Activated T-cell treated with anti-CD3 and anti-CD28 coated beads, Interleukin-2, amount 50 U/mL, for 1 hour (primary cell): ENCODE results near the gene TERC.
"Not testable (repeated sequence)": the region's sequence is repeated elsewhere in the genome, so short reads cannot be mapped to it uniquely, and the experiment has no call there.

Source experiments
- DNase-seq: peaks from one replicate; pipeline ENCODE4 v3.0.0-alpha.2; 2020

Gene TERC

GRCh38 chr3:169771497-169772304 lies 6.8 kb upstream of the TERC start:
- DNase-seq = peak; percentile 64

GRCh38 chr3:169769287-169770181 lies 4.7 kb upstream of the TERC start, which contains the start of gene ACTRT3:
ACTRT3 (minus strand) TSS chr3:169769561; CDS start chr3:169769520, 41 bp downstream.
- peak; percentile 73 for DNase-seq

- DNase-seq = peak; percentile 79
Measured at GRCh38 chr3:169764312-169764881, 463 bp downstream of the TERC start.

- DNase-seq = no peak
Measured at GRCh38 chr3:169760479-169760878, 4.4 kb downstream of the TERC start.

GRCh38 chr3:169759256-169759655 lies 5.6 kb downstream of the TERC start:
- no peak for DNase-seq

GRCh38 chr3:169758359-169758994 lies 6.4 kb downstream of the TERC start:
- no peak for DNase-seq

- DNase-seq = no peak
Measured at GRCh38 chr3:169755488-169755887, 9.4 kb downstream of the TERC start.

- DNase-seq = no peak
Measured at GRCh38 chr3:169754711-169755110, 10.1 kb downstream of the TERC start.

- DNase-seq = no peak
Measured at GRCh38 chr3:169751875-169752274, 13.0 kb downstream of the TERC start.

GRCh38 chr3:169750665-169751064 lies 14.2 kb downstream of the TERC start:
- DNase-seq = no peak

GRCh38 chr3:169748670-169749069 lies 16.2 kb downstream of the TERC start:
- DNase-seq = no peak

- DNase-seq = no peak
Measured at GRCh38 chr3:169746924-169747323, 17.9 kb downstream of the TERC start.

- DNase-seq = no peak
Measured at GRCh38 chr3:169744366-169745054, 20.4 kb downstream of the TERC start.

GRCh38 chr3:169739067-169739466 lies 25.8 kb downstream of the TERC start:
- no peak for DNase-seq

- DNase-seq = not testable (repeated sequence)
Measured at GRCh38 chr3:169731857-169732256, 33.0 kb downstream of the TERC start.

- no peak for DNase-seq
Measured at GRCh38 chr3:169722724-169723123, 42.1 kb downstream of the TERC start.

GRCh38 chr3:169718415-169718814 lies 46.4 kb downstream of the TERC start:
- not testable (repeated sequence) for DNase-seq
